NCI-H146 treated with DMSO at 0.1 percent for 48 hours (cell line): ENCODE data around the gene CELF2.
"Not testable (repeated sequence)": the region's sequence is repeated elsewhere in the genome, so short reads cannot be mapped to it uniquely, and the experiment has no call there.

Experiments used
- DNase-seq: peaks from one replicate; lab custom pipeline; 2025; ENCODE audit not compliant: unreplicated experiment; lab: John Stamatoyannopoulos, UW

The CELF2 gene

DNA sequence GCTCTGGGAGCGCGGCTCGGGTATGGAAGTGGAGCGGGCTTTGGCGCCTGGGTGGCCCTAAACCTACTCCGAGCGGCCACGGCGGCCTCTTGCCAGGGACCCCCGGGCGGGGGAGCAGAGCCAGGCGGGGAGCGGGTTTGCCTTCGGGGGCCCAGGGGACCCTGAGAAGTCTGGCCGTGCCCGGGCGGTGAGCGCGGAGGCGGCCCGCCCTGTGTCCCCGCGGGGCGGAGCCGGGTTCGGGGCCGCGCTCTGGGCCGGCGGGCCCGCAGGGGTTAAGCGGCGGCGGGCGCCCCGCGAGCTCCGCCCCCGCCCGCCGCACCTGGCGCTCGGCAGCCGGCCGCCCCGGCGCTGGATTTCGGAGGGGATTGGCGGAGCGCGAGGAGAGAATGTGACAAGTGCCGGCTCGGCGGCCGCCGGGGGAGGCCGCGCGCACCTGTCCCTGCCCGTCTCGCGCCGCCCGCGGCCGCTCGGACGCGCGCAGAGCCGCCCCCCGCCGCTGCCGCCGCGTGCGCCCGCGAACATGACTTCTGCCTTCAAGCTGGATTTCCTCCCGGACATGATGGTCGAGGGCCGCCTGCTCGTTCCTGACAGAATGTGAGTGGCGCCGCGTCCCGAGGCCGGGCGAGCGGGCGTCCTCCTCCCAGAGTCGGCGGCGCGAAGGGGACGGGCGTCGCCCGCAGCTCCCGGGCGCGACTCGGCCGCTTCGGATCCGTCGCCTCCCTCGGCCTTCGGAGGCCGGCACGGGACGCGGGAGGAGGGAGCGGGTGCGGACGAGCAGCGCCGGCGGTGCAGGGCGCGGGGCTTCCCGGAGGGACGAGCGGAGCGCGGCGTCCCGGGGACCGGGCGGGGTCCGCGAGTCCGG, at the start of gene CELF2:
Gene CELF2, plus strand, starts transcription at position 303 of the 862 bp plus-strand sequence. Its CDS starts 218 bp downstream, at position 521.
- peak; percentile 88 for DNase-seq

DNA sequence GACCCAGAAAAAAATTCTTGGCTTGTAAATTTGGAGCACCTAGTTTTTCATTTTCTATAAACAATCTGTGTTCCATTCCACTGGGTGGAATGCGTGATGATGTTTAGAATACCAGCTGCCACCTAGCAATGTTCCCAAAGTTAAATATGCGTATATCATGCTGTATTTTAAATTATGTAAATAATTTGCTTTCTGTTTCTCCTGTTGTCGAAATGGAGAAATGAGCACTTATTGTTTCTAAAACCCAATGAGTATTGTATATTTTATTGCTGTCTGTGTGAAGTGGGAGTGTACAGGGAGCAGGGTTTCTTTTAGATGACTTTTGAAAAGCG, 49.4 kb upstream of the CELF2 start:
- no peak for DNase-seq

DNA sequence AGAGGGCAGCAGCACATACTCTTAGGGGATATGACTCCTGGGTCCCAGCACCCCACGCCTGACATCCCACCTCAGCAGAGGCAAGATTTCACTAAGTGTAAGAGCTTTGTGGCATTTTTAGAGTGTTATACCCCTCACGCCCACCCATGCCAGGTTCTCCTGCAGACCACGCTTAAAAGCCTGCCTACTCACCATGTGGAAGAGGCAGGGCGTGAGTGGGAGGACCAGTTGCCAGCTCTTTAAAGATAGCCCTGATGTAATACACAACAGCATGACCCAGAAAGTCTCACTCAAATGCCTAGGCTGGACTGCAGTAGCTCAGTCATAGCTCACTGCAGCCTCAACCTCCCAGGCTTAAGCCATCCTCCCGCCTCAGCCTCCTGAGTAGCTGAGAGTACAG, 44.4 kb upstream of the CELF2 start:
- DNase-seq, result no peak

DNA sequence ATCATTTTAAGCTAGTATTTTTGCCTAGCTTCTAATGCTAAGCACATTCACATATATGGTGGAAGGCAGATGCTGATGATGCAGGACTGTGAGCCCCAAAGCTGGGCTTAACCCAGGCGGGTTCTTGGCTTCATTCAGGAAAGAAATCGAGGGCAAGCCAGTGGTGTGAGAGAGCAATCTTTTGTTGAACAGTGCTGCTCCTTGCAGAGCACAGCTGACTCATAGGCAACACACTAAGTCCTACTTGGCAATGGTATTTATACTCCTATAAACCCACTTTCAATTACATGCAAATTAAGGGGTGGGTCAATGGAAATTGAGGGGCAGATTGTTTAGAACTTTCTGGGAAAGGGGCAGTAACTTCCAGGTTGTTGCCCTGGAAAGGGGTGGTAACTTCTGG, 42.0 kb upstream of the CELF2 start:
- no peak for DNase-seq

DNA sequence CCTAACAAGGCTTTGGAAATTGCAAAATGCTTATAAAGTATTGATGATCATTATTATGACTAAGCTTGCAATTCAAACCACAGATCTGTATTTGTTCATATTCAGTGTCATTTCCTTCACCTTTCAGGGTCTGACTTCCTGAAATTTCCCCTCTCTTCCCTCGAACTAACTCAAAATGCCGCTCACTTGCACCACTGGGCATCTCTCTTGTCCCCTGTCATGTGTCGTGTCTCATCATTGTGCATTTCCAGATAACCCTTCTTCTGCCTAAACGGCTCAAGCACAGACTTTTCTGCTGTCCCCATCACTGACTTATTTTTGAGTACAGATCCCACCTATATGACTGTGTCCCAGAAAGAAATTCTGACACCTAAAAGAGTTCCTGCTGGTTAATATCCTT, 41.0 kb upstream of the CELF2 start:
- DNase-seq, result no peak

DNA sequence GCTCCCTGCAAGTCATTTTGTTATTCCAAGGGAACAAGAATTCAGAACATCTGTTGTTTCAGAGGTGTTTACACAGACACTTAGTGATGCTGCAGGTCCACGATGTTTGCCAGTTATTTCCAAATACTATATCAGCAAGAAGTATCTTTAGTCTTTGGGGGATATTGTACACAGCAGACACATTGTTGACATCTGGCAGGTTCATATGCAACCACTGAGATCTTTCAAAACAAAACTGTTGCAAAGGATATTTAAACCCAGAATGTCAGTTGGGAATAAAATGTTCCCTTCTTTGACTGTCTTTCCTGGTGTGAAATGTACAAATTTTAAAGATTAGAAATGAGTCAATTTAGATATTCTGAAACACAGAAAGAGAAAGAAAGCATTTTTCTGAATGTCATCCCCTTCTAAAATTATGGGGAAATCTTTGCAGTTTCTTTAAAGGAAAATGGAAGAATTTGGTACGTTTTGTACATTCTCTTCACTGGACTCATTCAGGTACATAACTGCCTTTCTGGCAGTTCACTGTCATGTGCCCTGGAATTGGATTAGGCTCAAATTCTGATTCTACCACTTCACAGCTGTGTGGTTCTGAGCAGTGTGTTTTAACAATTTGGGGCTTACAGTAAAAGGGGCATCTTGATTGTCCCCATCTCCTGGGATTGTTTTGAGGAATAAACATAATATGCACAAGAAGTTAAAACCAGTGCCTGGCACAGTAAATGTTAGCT, 40.3 kb upstream of the CELF2 start:
- DNase-seq, result no peak

DNA sequence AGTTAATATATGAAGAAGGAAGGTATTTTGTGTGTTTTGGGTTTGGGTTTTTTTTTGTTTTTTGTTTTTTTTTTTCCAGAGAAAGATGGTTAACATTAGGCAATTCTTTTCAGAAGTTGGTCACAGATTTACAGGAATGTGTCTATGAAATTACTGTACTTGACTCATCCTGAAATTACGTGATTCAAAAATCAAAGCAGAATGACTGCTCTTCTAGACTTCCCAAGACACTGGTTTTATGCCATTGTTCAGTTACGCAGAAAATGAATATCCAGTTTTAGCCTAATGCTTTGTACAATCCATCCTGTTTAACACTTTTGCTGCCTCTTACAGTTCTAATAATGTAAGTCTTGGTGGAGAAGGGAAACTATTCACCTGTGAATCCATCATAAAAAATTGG, 39.7 kb upstream of the CELF2 start:
- no peak for DNase-seq

DNA sequence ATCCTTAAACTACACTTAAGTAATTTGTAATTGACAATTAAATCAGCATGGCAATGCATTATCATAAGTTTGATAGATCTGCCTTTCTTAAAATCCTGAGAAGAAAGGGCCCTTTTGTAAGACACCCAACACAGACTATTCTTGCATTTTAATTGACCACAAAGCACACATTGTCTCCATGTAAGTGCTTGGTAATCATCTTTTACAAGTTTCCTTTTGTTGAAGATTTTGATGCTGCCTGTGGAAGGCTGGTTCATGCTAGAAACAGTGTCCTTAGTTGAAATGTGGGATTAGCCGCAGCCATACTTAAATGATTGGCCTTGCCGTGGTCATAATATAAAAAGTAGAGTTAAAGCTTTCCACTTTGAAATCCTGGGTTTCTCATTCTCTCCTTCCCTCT, 32.3 kb upstream of the CELF2 start:
- no peak for DNase-seq

DNA sequence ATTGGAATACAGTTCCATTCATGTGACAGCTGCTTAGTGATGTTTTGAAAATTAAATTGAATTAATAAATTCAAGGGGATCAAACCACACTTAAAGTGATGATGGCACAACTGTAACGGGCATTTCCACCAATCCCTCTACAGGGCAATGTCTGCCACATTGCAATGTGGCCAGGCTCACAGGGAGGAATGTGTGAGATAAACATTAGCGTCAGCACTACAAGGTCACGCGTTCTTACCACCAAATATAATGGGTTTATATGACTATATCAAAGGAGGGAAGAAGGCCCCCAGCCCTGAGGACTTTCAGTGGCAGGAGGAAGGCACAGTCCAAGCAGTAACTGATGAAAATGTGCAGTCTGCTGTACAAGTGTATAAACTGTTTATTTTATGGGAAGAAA, 31.1 kb upstream of the CELF2 start:
- no peak for DNase-seq

DNA sequence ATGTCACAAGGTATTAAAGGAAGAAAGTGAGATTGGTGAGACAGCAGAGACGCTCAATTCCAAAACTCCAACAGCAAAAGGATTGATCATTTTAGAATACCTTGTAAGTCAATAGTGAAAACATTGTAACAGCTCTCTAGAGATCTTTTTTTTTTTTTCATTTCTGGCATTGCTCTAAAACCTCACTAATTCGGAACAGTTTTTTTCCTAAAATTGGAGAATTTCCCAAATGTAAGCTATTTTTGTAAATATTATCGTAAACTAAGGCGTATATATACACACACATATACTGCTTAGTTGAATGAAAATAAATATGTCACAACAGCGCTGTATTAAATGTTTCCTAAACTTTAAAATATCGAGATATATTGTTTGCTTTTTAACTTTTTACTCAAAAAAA, 30.6 kb upstream of the CELF2 start:
- DNase-seq, result no peak

DNA sequence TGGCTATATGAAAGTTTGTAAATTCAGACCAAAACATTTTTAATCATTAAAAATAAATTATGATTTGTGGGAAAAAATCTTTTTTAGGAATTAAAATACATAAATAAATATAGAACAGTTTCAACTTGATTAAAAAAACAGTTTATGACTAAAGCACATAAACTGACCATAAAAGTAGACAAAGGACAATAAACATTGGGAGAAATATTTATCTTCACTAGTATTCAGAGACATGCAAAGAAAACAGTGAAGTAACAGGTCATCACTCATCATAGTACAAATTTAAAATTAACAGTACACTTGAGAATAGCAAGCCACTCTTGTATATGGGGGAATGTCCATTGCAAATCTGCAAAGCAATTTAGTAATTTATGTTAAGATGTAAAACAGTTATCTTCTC, 28.0 kb upstream of the CELF2 start:
- no peak for DNase-seq

DNA sequence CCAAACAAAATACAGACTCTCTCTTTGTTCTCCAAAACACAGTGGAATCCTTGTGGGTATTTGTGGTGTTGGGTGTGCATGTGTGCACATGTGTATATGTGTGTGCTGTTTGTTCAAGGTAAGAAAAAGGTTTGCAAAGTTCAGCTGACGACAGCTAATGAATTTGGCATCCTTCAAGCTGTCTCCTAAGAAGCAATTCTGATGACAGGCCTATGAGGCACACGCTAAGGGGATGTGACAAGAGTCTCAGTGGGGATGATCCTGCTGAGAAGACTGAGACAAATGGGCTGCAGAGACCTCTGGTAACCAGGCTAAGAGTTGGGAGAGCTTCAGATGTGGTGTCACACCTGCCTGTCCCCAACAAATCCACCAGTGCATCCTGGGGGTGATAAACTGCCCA, 26.5 kb upstream of the CELF2 start:
- DNase-seq, result no peak

DNA sequence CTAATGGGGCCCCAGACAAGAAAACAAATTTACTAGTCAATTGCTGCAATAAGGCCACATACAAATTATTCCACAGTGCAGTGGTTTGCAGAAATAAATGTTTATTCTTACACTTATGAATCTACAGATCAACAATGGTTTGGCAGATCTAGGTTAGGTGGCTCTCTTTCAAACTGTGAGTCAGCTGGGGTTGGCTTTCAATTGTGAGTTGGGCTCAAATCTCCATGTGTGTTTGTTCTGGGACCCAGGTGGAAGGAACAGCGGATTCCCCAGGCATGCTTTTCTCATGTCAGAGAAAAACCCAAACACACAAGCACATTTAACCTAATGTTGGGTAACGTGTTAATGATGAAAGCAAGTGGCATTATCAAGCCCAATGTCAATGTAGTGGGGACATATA, 25.6 kb upstream of the CELF2 start:
- no peak for DNase-seq

DNA sequence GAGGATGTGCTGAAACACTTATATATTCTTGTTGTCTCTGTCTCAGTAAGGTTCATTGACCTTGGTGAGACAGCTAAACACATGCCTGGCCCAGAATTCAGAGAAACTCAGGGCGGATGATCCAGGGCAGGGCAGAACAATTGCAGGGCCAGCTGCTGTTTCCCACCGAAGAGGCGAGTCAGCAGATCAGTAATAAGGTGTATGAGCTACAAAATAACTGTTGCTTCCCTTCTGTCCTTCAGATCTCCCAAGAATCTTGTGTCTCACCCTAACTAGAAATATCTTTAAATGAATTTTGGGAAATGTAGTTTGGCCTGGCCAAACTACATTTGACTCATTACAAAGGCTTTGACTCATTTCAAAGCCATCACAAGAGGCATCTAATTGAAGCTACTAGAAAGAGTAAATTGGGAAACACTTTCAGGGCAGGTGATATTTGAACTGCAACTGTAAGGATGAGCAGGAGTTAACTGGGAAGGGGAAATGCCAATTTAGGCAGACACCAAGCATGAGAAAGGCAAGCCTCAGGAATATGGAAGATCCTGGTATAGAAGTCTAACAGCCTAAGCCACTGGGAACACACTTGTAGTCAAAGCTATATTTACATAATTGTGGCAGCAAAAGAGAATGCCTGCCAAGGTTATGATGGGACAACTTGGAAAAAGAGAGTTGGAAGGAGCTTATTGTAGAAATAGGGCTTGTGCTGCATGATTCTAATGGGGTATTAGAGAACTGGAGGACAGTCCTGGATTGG, 24.5 kb upstream of the CELF2 start:
- DNase-seq, result no peak

DNA sequence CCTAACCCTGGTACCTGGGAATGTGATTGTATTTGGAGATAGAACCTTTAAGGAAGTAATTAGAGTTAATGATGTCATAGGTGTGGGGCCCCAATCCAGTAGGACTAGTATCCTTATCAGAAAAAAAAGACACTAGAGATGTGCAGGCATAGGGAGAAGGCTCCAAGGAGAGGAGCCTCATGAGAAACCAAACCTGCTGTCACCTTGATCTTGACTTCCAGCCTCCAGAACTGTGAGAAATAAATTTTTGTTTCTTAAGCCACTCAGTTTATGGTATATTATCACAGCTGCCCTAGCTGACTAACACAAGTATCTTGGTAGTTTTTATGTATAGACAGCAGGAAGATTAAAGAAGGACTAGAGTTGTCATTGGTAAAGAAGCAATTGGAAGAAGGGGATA, 23.9 kb upstream of the CELF2 start:
- DNase-seq, result no peak

DNA sequence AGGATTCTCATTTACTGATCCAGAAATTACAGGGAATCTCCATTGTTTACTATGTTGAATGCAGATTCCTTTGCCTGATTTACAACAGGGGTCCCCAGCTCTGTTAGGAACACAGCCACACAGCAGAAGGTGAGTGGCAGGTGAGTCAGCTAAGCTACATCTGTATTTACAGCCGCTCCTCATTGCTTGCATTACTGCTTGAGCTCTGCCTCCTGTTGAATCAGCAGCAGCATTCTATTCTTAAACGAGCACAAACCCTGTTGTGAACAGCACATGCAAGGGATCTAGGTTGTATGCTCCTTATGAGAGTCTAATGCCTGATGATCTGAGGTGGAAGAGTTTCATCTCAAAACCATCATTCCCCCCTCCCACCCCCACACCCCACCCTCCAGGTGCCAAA, 23.3 kb upstream of the CELF2 start:
- DNase-seq, result no peak

DNA sequence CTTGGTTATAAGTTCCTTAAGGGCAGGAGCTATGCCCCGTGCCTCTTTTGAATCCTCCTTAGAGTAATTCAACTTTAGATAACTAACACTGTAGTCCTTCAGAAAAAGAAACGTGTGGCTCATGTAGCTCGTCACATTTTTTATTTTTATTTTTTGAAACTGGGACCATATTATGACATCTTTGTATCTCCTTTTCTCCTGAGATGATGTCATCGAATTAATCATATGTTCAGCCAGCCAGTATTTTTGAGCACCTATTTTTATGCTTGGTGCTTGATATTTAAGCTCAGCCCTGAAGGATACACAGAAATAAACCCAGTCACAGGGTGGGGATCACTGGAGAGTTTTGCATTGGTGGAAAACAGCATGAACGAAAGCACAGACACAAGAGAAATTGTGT, 22.6 kb upstream of the CELF2 start:
- no peak for DNase-seq

DNA sequence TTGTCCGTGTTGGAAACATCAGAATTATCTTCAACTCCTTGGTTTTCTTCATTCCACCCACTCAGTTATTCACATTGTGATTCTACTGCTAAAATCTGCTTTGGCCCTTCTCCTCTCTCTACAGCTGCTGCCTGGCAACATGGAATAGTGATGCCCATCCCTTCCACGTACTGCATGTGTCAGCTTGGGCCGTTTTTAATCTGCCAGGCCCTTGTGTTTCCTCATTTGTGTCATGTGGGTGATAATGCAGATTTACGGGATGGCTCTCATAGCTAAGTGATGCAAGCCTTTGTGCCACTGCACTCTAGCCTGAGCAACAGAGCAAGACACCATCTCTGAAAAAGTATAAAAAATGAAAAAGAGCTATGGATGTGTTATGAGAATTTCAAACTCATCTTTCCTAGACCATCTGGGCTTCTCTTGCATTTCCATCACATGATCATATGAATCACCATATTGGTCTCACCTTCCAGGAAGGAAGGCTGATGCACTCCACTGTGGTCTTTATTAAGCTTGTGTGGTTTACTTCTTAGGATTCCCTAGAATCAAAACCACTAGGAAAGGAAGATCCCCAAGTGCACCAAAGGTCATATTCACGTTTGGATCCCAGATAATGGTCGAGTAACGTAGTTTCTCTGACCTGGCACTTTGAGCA, 20.6 kb upstream of the CELF2 start:
- no peak for DNase-seq

DNA sequence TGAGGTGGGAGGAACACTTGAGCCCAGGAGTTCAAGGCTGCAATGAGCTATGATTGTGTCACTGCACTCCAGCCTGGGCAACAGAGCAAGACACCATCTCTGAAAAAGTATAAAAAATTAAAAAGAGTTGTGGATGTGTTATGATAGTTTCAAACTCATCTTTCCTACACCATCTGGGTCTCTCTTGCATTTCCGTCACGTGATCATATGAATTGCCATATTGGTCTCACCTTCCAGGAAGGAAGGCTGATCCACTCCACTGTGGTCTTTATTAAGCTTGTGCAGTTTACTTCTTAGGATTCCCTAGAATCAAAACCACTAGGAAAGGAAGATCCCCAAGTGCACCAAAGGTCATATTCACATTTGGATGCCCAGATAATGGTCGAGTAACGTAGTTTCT, 18.2 kb upstream of the CELF2 start:
- not testable (repeated sequence) for DNase-seq

DNA sequence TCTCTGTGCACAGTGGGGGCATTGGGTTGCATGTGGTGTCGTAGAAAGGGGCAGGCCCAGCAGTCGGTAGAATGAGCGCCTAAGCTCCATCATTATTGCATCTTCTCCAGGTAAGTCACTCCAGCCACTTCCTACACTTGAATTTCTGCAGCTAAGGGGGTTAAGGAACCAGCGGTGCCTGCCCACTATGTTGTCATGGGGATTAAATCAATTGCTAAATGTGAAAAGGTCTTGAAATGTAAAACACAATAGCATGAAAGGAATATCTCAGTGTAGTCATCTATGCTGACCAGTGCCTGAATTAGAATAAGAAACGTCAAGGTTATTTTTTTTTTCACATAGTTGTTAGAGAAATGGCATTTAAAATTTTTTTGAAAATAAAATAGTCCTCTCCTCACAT, 15.2 kb upstream of the CELF2 start:
- DNase-seq, result no peak

DNA sequence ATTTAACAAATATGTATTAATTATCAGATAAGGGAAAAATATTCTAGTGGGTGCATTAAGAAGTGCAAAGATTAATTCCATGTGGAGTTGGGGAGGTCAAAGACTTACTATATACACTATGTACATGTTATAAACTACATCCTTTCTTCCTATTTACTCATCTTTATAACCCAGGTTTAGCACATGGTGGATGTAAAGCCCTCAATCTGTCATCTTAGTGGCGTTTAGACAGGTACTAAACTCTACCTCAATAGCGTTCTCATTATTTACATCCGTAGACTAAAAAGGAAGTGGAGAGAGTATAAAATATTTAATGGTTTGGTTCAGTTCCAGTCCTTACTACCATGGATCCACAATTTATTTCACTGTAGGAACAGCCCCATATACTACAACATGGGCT, 14.8 kb upstream of the CELF2 start:
- DNase-seq, result no peak
